HG02884 (cell line): Measurements from ENCODE around the gene CELF4.
A peak's percentile ranks its signal among the peaks of the same experiment; 100 is the strongest.

Source experiments
- ATAC-seq: cut with Tn5 transposase; IDR thresholded peaks from one replicate; pipeline ENCODE4 v1.9.1; 2021; ENCODE audit warnings: mild to moderate bottlenecking, moderate library complexity; ENCODE audit not compliant: unreplicated experiment

Gene CELF4

DNA sequence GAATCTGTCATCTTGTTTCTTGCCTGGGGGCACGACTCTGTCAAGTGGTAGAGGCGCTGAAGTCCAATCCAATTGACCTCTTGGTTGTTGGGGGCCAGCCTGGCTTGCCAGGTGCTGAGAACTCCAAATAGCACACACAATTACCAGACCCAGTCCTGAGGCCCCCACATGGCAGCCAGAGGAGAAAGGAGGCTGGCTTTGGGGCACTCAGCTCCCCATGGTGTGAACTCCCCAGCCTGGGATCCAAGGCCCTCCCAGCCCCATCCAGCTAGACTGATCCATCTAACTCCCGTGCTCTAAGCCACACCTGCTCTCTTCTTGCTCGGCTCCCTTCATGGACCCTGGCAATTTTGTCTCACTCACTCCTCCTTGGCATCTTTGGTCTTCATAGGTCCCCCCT is 170.0 kb downstream of the CELF4 start:
- ATAC-seq, result no peak

- ATAC-seq, result no peak
Observed at GRCh38 chr18:37395138-37395537, 170.5 kb downstream of the CELF4 start.

GRCh38 chr18:37394610-37394965 is 171.0 kb downstream of the CELF4 start:
- ATAC-seq, result no peak

- no peak for ATAC-seq
Observed at GRCh38 chr18:37393945-37394609, 171.5 kb downstream of the CELF4 start.

GRCh38 chr18:37393221-37393827 is 172.3 kb downstream of the CELF4 start:
- ATAC-seq, result no peak

GRCh38 chr18:37392648-37393047 is 172.9 kb downstream of the CELF4 start:
- no peak for ATAC-seq

- peak; percentile 82 for ATAC-seq
Observed at GRCh38 chr18:37391698-37392548, 173.7 kb downstream of the CELF4 start.

- no peak for ATAC-seq
Observed at GRCh38 chr18:37391156-37391555, 174.4 kb downstream of the CELF4 start.

DNA sequence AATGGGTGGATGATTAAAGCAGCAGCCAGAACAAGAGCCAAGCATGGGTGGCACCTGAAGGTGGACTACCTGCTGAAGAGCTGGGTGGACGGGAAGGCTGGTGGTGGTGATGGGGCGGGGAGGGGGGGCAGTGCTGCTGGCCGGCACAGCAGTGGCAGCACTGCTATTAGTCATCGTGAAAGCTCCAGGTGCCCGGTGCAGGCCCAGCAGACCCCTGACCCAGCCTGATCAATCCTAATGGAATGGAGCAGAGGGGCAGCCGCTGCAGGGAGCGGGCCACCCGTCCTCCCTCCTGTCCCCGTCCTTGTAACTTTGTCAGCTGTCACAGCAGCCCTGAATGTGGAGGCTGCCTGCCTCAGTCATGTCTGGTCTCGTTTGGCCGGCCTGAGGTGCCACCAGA is 174.9 kb downstream of the CELF4 start:
- no peak for ATAC-seq

GRCh38 chr18:37389684-37390368 is 175.8 kb downstream of the CELF4 start:
- no peak for ATAC-seq

DNA sequence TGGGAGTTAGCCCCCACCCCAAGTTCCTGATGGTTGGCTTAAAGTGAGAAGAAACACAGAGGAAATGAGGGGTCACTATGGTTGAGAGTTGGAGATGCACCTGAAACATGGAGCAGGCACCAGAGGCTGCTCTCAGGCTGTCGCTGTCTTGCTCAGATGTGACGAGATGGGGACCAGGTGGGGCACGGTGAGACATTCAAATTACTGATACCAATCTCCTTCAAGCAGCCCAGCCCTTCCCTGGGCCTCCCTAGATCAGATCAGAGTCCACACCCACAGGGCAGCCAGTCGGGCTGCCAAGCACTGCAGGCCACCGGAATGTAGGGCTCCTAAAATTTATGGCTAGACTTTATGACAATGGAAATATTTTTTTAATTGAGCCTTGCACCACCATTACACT is 176.6 kb downstream of the CELF4 start:
- no peak for ATAC-seq

- ATAC-seq, result no peak
Observed at GRCh38 chr18:37388413-37388812, 177.2 kb downstream of the CELF4 start.

DNA sequence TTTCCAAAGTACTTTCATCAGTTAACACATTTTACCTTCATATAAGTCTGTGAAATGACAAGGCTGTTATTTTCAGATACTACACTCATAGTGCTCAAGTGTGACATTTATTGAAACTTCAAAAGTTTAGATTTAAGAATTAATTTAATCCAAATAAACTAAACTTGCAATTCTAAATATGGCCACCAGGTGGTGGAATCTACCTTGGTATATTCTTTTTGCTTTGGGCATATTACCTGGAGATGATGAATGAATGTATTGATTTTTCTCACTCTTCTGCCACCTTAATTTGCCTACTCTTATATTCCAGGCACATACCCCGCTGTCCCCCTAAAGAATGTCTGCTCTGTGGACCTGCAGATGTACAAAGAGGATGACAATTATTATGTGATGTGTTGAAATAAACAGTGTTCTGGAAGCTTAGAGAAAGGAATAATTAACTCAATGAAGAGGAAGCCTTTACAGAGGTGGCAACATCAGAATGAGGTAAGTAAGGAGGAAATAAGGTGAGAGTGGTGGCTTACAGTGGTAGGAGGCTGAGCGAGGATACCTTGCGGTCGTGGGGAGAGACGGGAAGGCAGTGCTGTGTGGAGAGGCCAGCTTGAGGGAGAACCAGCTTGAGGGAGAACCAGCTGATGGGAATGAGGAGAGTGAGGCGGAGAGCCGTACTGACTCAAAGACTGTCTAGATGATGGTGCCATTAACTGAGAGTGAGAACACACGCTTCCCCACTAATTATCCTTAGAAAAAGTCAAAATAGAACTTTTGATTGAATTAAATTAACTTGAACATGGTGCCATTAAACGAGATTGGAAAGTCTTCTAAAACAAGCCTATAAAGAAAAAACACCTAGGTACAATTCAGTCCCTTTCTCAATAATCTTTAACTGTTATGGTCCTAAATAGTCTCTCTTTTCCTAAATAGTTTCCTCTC is 179.5 kb downstream of the CELF4 start:
- no peak for ATAC-seq

GRCh38 chr18:37383846-37384595 is 181.6 kb downstream of the CELF4 start:
- no peak for ATAC-seq

DNA sequence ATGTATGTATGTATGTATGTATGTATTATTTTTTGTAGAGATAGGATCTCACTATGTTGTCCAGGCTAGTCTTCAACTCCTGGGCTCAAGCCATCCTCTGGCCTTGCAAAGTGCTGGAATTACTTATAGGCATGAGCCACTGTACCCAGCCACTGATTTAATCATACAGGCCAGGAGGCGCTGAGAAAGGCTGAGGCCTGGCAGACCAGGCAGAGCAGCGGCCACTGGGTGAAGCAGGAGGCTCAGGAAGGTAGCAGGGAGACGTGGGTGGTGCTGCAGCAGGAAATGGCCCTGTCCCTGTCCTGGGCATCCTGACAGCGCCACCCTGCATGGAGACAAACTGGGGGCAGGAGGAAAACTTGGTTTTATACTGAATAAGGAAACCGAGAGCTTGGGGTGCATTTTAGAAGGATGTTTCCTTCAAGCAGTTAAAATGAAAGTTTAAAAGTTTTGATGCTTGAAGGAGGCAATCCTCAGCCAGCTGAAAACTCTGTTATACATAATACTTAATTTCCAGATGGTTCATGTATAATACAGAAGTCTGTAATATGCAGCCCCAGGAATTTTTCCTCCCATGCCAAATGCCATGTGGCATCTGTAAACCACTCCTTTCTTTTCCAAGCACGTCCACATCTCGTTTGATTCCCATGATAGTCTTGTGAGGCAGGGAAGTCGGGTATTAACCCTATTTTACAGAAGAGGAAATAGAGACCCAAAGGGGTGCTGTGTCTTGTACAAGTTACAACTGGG is 182.4 kb downstream of the CELF4 start:
- ATAC-seq, result no peak

DNA sequence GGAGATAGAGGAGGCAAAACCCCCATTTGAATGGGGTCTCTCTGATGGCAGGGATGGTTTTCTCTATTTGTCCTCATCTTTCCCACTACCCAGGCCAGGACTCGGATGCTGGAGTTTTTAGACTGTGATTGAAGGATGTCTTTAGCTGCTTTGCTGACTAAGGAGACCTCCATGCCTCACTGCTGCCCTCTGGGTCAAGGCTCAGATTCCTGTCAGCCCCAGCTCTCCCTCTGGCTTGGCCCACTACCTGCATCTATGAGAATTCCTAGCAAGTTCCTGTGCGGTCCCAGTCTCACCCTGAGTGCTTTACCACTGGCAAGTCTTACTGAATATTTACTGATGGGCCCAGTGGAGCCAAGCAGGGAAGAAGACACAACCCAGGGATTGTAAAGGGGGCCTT is 184.0 kb downstream of the CELF4 start:
- no peak for ATAC-seq

- ATAC-seq, result no peak
Observed at GRCh38 chr18:37380546-37381110, 185.0 kb downstream of the CELF4 start.

DNA sequence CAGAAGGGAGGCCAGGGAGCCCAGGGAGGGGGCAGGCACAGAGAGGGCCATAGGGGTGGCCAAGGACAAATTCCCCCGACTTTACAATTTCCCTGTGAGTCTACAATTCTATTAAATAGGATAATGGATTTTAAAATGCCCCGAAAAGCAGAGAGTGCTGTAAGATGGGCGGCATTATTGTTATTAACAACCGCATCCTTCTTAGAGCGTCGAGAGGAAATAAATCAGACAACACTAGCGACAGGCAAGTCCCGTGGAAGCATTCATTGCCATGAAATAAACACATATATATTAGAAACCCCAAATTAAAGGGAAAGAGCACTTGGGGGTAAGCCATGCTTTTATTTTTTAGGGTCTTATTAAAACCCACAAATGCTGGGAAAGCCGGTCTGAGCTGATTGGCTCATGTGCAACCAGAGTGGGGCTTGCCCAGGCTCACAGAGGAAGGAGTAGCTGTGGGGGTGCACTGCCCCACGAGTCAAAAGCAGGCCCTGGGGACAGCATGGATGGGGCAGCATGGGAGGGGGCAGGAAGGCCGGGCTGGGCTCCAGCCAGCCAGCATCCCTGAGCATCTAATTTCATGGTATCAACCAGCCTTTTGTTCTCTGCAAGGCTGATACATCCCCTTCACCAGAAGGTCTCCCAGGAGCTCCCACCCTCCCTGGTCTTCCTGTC is 187.1 kb downstream of the CELF4 start:
- ATAC-seq, result no peak
